Esophagus squamous epithelium (tissue), 5 donors: ENCODE results near the gene ALCAM. TPM values are rescaled to one million over a fixed set of nuclear protein-coding genes. Genes with fewer than 3 reads are reported as not detected.

Experiments used
- DNase-seq: peaks from one replicate; lab custom pipeline; 2025; lab: John Stamatoyannopoulos, UW
- H3K27ac ChIP-seq, 4 donors: fragments of 200-600 bp; sonication (generic); one replicate each; pipeline ENCODE4 v1.5.1; 2016 to 2019; ENCODE audit warnings: mild to moderate bottlenecking in 1 of 4
- H3K27me3 ChIP-seq, 4 donors: fragments of 200-600 bp; sonication (generic); 1 replicate in 3 of 4; 2 replicates in 1 of 4; pipeline versions ENCODE4 v1.5.1 to v1.6.0; 2017 to 2021; ENCODE audit warnings: antibody characterized with exemption in 1 of 4
- H3K36me3 ChIP-seq, 3 donors: fragments of 200-600 bp; sonication (generic); one replicate each; pipeline ENCODE4 v1.5.1; 2016 to 2019
- H3K4me1 ChIP-seq, 3 donors: fragments of 200-600 bp; sonication (generic); one replicate each; pipeline ENCODE4 v1.5.1; 2017 to 2019
- H3K4me3 ChIP-seq, 4 donors: fragments of 200-600 bp; sonication (generic); 1 replicate in 3 of 4; 2 replicates in 1 of 4; pipeline ENCODE4 v1.5.1; 2016 to 2019; ENCODE audit warnings: mild to moderate bottlenecking in 2 of 4, moderate library complexity in 1 of 4
- H3K9me3 ChIP-seq, 3 donors: fragments of 200-600 bp; sonication (generic); one replicate each; pipeline ENCODE4 v1.5.1; 2016 to 2019
- CTCF ChIP-seq, 6 experiments: fragments of 450-650 bp in 4 of 6; fragments of 200-600 bp in 2 of 6; sonication (generic) in 2 of 6; IDR thresholded peaks; one replicate each; pipeline ENCODE4 v1.5.1; 2016 to 2019; ENCODE audit warnings: antibody characterized with exemption in 6 of 6, mild to moderate bottlenecking in 4 of 6, moderate library complexity in 4 of 6
- POLR2A ChIP-seq, 4 donors: fragments of 450-650 bp; IDR thresholded peaks; one replicate each; pipeline ENCODE4 v1.6.1; 2017; ENCODE audit warnings: antibody characterized with exemption in 4 of 4, mild to moderate bottlenecking in 4 of 4, moderate library complexity in 3 of 4
- WGBS, 2 donors: methylation state at CpG; one replicate each; pipeline ENCODE4 v1.1.5; 2018; 5-methylcytosine and 5-hydroxymethylcytosine counted together
- intact Hi-C: fragments of 100-400 bp; cut with DNase I; formaldehyde crosslinking; loops from one replicate; pipeline ENCODE4 v1.15.0; 2022
- total RNA-seq, 4 donors: library from RNA; depleted of rRNA; stranded (reverse); fragments of >200 nt; gene quantifications; one replicate each; pipeline ENCODE4 v1.1.0, GENCODE V29; 2016
- donor health status: DM: yes; HTN: yes; CAD: no.

Gene ALCAM
- total RNA-seq, 4 donors from 2014 or later = 4.6 to 18.9 (median 8.0) TPM

DNA sequence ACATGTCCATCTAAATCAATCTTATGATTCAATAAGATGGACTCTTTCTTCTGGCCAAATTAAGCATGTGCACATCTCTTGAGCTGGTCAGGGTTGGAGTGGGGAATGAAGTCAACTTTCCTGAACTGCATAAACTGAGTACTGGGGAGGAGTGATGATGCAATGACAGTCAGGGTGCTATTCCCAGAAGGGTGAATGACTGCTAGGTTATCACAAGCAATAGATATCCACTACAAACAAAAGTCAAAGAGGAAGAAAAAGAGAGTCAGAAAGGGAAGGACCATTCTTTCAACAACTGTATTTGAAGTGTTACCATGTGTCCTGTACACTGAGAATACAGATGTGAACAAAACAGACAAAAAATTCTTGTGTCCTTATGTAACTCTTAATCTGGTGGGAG is 70.0 kb downstream of the ALCAM start:
- Histone ChIP-seq H3K4me1 (peaks cover 0 to 5% (median 0%) of the 10 kb centered on the region in 3 donors), H3K27ac (no peak overlapping the region), H3K4me3 (no peak overlapping the region), H3K36me3 (no peaks in the 10 kb centered on the region), H3K9me3 (no peaks in the 10 kb centered on the region), H3K27me3 (peaks cover 0 to 13% (median 0%) of the 10 kb centered on the region in 4 donors)
- DNase-seq = no peak
- intact Hi-C loops = no loop called here
- no peak for TF ChIP-seq CTCF (IDR thresholded peaks at IDR 0.05)
- no peak for TF ChIP-seq POLR2A (IDR thresholded peaks at IDR 0.05)

DNA sequence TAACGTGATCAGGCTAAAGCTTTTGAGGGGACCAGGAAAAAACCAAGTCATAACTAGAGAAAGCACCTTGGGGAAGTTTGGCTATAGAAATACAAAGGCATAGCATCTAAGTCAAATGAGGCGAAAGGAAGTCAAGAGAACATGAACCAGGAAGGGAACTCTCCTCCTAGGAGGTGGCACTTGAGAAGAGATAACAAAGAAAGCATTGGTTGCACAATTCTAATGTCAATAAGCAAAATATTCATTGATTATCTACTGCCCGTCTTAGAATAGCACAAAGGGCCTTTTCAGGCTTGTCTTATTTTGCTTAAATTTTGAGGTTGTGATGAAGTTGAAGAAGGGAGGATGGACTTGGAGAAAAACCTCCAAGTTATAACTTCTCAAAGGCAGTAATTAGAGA is 73.4 kb downstream of the ALCAM start:
- DNase-seq = no peak
- 79 to 88% methylated on average over 3 of the region's 3 CpGs for WGBS, 2 donors
- no peaks in the 10 kb centered on the region for H3K36me3 ChIP-seq
- peaks cover 0 to 12% (median 0%) of the 10 kb centered on the region in 4 donors for H3K27me3 ChIP-seq
- no peak overlapping the region for H3K27ac ChIP-seq
- H3K9me3 ChIP-seq = no peaks in the 10 kb centered on the region
- H3K4me1 ChIP-seq = no peaks in the 10 kb centered on the region
- intact Hi-C loops = no loop called here
- no peak for TF ChIP-seq CTCF (IDR thresholded peaks at IDR 0.05)
- H3K4me3 ChIP-seq = no peak overlapping the region

GRCh38 chr3:105444725-105445124 is 78.0 kb downstream of the ALCAM start:
- Histone ChIP-seq H3K27me3 (no peaks in the 10 kb centered on the region), H3K9me3 (no peaks in the 10 kb centered on the region), H3K36me3 (no peaks in the 10 kb centered on the region), H3K27ac (no peak overlapping the region), H3K4me3 (no peak overlapping the region), H3K4me1 (no peaks in the 10 kb centered on the region)
- 71 to 86% methylated on average over 1 of the region's 1 CpG for WGBS, 2 donors
- TF ChIP-seq CTCF (IDR thresholded peaks at IDR 0.05) (no peak), POLR2A (IDR thresholded peaks at IDR 0.05) (no peak)
- no peak for DNase-seq
- intact Hi-C loops = no loop called here

GRCh38 chr3:105448338-105448982 is 81.8 kb downstream of the ALCAM start:
- TF ChIP-seq POLR2A (IDR thresholded peaks at IDR 0.05) (no peak), CTCF (IDR thresholded peaks at IDR 0.05) (no peak)
- Histone ChIP-seq H3K9me3 (no peaks in the 10 kb centered on the region), H3K36me3 (no peaks in the 10 kb centered on the region), H3K4me3 (no peak overlapping the region), H3K27me3 (no peaks in the 10 kb centered on the region), H3K27ac (no peak overlapping the region), H3K4me1 (no peaks in the 10 kb centered on the region)
- intact Hi-C loops = no loop called here
- no peak for DNase-seq
- 28 to 43% methylated on average over 2 to 3 of the region's 4 CpGs for WGBS, 2 donors

DNA sequence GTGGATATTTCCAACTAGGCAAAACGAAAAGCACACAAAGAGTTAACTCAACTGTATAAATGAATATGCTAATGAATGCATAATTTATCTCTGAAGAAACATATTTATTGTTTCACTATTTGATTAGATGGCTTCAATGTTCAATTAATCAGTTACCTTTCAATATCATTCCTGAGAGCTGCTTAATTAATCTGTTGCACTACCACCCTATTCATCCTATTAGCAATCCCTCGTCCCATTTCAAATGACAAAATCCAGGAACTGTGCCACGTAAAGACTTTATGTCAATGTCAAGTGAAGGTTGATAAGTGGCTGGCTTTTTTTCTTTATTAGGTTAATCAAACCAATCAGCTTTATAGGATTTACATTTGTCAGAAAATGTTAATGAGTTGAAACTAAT is 82.7 kb downstream of the ALCAM start:
- no peak for DNase-seq
- H3K4me1 ChIP-seq = no peaks in the 10 kb centered on the region
- H3K4me3 ChIP-seq = no peak overlapping the region
- H3K27ac ChIP-seq = no peak overlapping the region
- intact Hi-C loops = no loop called here
- H3K36me3 ChIP-seq = no peaks in the 10 kb centered on the region
- 68 to 71% methylated on average over 3 of the region's 3 CpGs for WGBS, 2 donors
- no peak for TF ChIP-seq CTCF (IDR thresholded peaks at IDR 0.05)
- no peaks in the 10 kb centered on the region for H3K27me3 ChIP-seq
- H3K9me3 ChIP-seq = no peaks in the 10 kb centered on the region
